ENCODE data around the gene NBEA.

- no peak for TF ChIP-seq CTCF (IDR thresholded peaks at IDR 0.05)
- no peak for TF ChIP-seq POLR2AphosphoS5 (IDR thresholded peaks at IDR 0.05)
- no peak for TF ChIP-seq POLR2A (IDR thresholded peaks at IDR 0.05)
- no peak for TF ChIP-seq EP300 (IDR thresholded peaks at IDR 0.05)
These were observed 651.6 kb downstream of the NBEA start for GRCh38 chr13:35593651-35594050.

All from stomach (tissue), 4 donors.